ENCODE measurements around the gene DLG2. TPM values are rescaled to one million over a fixed set of nuclear protein-coding genes. Genes with fewer than 3 reads are reported as not detected.

DLG2 gene
- total and polyA plus RNA-seq, 2 of the 4 experiments (the other 2 are of a cell fraction): 0.31 to 0.36 TPM

DNA sequence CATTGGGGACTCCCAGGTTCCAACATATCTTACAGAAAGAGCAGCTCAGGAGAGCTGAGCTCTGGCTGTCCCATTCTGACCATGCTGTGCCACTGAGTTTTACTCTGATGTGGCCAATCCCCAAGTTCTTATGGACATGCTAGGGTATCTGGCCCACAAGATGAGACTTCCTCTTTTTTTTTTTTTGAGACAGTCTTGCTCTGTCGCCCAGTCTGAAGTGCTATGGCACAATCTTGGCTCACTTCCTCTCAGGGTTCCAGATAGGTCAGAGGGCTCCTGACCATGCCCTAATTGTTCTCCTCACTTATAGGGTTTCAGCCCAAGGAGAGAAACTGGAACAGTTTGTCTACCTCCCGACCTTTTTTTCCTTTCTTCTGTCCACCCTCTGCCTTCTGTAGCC is 2188.7 kb downstream of the DLG2 start:
- Histone ChIP-seq H3K4me3 (ENCODE audit: insufficient read depth, low read depth, low read length) (no peak overlapping the region), H2AFZ (replicated peaks; ENCODE audit: low read length, poor library complexity) (no peak overlapping the region), H3K56ac (ENCODE audit: extremely low read depth, insufficient read depth, low read length) (no peak overlapping the region), H4K5ac (ENCODE audit: low read depth, low read length) (no peak overlapping the region), H3K9ac (ENCODE audit: low read depth, low read length) (no peak overlapping the region), H3K4me2 (ENCODE audit: low read depth, low read length) (no peak overlapping the region), H2BK20ac (ENCODE audit: low read depth, low read length) (no peak overlapping the region), H2AK5ac (ENCODE audit: low read depth, low read length) (no peak overlapping the region), H3K4ac (ENCODE audit: low read depth, low read length) (no peak overlapping the region), H3K18ac (ENCODE audit: low read depth, low read length) (no peak overlapping the region), H3K14ac (replicated peaks; ENCODE audit: low read depth, low read length) (no peak overlapping the region), H2BK15ac (ENCODE audit: low read depth, low read length) (no peak overlapping the region), H4K91ac (ENCODE audit: insufficient read depth, low read depth, low read length) (no peak overlapping the region), H2BK5ac (ENCODE audit: low read depth, low read length, poor library complexity, severe bottlenecking) (no peak overlapping the region), H3K27me3 (ENCODE audit: control insufficient read depth, insufficient read depth, low read length) (no peaks in the 10 kb centered on the region), H3K36me3 (ENCODE audit: control insufficient read depth, insufficient read depth, low read length) (no peaks in the 10 kb centered on the region), H3K9me3 (ENCODE audit: control insufficient read depth, insufficient read depth, low read length) (no peaks in the 10 kb centered on the region), H3K4me1 (ENCODE audit: control insufficient read depth, insufficient read depth, low read length) (no peaks in the 10 kb centered on the region), H3K27ac (ENCODE audit: insufficient read depth, low read length) (no peak overlapping the region), H3K23ac (ENCODE audit: low read depth, low read length) (no peak overlapping the region), H4K20me1 (ENCODE audit: insufficient read depth, low read length) (no peaks in the 10 kb centered on the region), H2AK9ac (replicated peaks; ENCODE audit: low read depth, low read length, poor library complexity) (no peak overlapping the region), H3K79me1 (ENCODE audit: low read depth in 1 of 2, low read length in 2 of 2) (no peaks in the 10 kb centered on the region), H2BK120ac (ENCODE audit: low read depth, low read length) (no peak overlapping the region), H4K8ac (ENCODE audit: low read depth in 2 of 2, low read length in 2 of 2) (no peak overlapping the region), H3K9me1 (ENCODE audit: insufficient read depth, low read length) (no peaks in the 10 kb centered on the region)
- ATAC-seq (ENCODE audit: low read depth) (no peak), DNase-seq (no peak)
- intact Hi-C loops (cut with micrococcal nuclease): no loop called here
- in situ Hi-C loops (cut with MboI; ENCODE audit: low sequenced_read_pairs): no loop called here
- ChIA-PET CTCF (no interaction called here), POLR2A (ENCODE audit: unreplicated experiment) (no interaction called here)
- 20% methylated on average over 1 of the region's 2 CpGs; no CpG with 5 or more reads in 1 of the 2 experiments for WGBS, 2 experiments (ENCODE audit: extremely low coverage in 2 of 2, insufficient read length in 1 of 2)
- TF ChIP-seq NFE2L2 (IDR thresholded peaks at IDR 0.05; ENCODE audit: low read depth, low read length): no peak
- no peak for TF ChIP-seq FOS (IDR thresholded peaks at IDR 0.05; ENCODE audit: low read depth, low read length)
- no peak for TF ChIP-seq ELK1 (IDR thresholded peaks at IDR 0.05; ENCODE audit: borderline replicate concordance, low read depth, low read length)
- TF ChIP-seq MXI1 (IDR thresholded peaks at IDR 0.05; ENCODE audit: borderline replicate concordance, low read depth, low read length): no peak
- TF ChIP-seq CTCF (conservative IDR thresholded peaks at IDR 0.05; ENCODE audit: low read depth, low read length): no peak
- no peak for TF ChIP-seq SMC3 (IDR thresholded peaks at IDR 0.05; ENCODE audit: low read depth, low read length)
- TF ChIP-seq RCOR1 (IDR thresholded peaks at IDR 0.05; ENCODE audit: insufficient replicate concordance, low read length): no peak
- TF ChIP-seq USF2 (IDR thresholded peaks at IDR 0.05; ENCODE audit: low read depth, low read length): no peak
- TF ChIP-seq POLR2A (IDR thresholded peaks at IDR 0.05; ENCODE audit: low read depth, low read length): no peak
- no peak for TF ChIP-seq RFX5 (IDR thresholded peaks at IDR 0.05; ENCODE audit: low read depth, low read length)
- BruUV-seq (replicated peaks): no TSS peak
- dilution Hi-C loops (cut with HindIII; ENCODE audit: low sequenced_read_pairs, unreplicated experiment): no loop called here

Data from IMR-90 (cell line).